RWPE2 (cell line): Measurements from ENCODE around the gene C9orf57.
"Not testable (repeated sequence)": the region's sequence is repeated elsewhere in the genome, so short reads cannot be mapped to it uniquely, and the experiment has no call there.

Experiments
- ATAC-seq: fragments of 200-7000 bp; cut with Tn5 transposase; 3 replicates; pipeline ENCODE4 v1.9.1; 2021; ENCODE audit warnings: low read depth
- DNase-seq: peaks from one replicate; pipeline ENCODE4 v3.0.0-alpha.2; 2020; ENCODE audit warnings: low spot score
- H3K27ac ChIP-seq: fragments of 450-650 bp; 2 replicates; pipeline ENCODE4 v1.5.1; 2017; ENCODE audit warnings: mild to moderate bottlenecking; ENCODE audit not compliant: poor library complexity, severe bottlenecking
- H3K27me3 ChIP-seq: fragments of 250-450 bp; sonication (Bioruptor Pico); 2 replicates; pipeline ENCODE4 v1.5.1; 2021; ENCODE audit warnings: mild to moderate bottlenecking, moderate library complexity; ENCODE audit not compliant: insufficient read depth, poor library complexity, severe bottlenecking
- H3K36me3 ChIP-seq: fragments of 250-450 bp; sonication (Bioruptor Pico); 2 replicates; pipeline ENCODE4 v1.5.1; 2020; ENCODE audit warnings: low read depth, mild to moderate bottlenecking, moderate library complexity
- H3K4me1 ChIP-seq: fragments of 250-450 bp; sonication (Bioruptor Pico); 2 replicates; pipeline ENCODE4 v1.5.1; 2021; ENCODE audit warnings: mild to moderate bottlenecking, moderate library complexity; ENCODE audit not compliant: insufficient read depth, poor library complexity, severe bottlenecking
- H3K4me3 ChIP-seq: fragments of 250-450 bp; sonication (Bioruptor Pico); 2 replicates; pipeline ENCODE4 v1.5.1; 2021; ENCODE audit warnings: mild to moderate bottlenecking, moderate library complexity; ENCODE audit not compliant: severe bottlenecking
- H3K9me3 ChIP-seq: fragments of 250-450 bp; sonication (Bioruptor Pico); 2 replicates; pipeline ENCODE4 v1.5.1; 2021; ENCODE audit warnings: mild to moderate bottlenecking, moderate library complexity; ENCODE audit not compliant: severe bottlenecking
- TF ChIP-seq, protein P1 (sequence below): fragments of 450-650 bp; IDR thresholded peaks from one replicate; pipeline ENCODE4 v1.5.1; 2017; ENCODE audit warnings: mild to moderate bottlenecking, moderate library complexity; ENCODE audit not compliant: poor library complexity, severe bottlenecking

Gene C9orf57

DNA sequence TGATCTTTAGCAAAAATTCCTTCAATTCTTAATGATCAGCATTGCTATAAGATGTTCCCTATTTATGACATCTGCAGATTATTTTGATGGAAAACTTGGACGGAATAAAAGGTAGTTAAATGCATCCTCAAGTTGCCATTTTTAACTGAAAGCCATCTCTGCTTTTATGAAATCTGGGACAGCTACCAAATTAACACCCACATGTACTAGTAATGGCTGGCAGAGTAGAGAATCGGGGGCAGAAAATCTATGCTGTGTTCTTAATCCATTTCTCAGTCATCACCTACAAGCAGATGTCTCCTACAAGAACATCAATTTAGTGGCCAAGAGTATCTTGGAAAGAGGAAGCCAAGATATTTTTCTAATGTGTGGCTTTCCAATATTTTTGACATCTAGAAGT lies 22.1 kb upstream of the C9orf57 start:
- TF ChIP-seq, protein P1, sequence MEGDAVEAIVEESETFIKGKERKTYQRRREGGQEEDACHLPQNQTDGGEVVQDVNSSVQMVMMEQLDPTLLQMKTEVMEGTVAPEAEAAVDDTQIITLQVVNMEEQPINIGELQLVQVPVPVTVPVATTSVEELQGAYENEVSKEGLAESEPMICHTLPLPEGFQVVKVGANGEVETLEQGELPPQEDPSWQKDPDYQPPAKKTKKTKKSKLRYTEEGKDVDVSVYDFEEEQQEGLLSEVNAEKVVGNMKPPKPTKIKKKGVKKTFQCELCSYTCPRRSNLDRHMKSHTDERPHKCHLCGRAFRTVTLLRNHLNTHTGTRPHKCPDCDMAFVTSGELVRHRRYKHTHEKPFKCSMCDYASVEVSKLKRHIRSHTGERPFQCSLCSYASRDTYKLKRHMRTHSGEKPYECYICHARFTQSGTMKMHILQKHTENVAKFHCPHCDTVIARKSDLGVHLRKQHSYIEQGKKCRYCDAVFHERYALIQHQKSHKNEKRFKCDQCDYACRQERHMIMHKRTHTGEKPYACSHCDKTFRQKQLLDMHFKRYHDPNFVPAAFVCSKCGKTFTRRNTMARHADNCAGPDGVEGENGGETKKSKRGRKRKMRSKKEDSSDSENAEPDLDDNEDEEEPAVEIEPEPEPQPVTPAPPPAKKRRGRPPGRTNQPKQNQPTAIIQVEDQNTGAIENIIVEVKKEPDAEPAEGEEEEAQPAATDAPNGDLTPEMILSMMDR: no peak
- ATAC-seq: no peak
- DNase-seq: no peak

DNA sequence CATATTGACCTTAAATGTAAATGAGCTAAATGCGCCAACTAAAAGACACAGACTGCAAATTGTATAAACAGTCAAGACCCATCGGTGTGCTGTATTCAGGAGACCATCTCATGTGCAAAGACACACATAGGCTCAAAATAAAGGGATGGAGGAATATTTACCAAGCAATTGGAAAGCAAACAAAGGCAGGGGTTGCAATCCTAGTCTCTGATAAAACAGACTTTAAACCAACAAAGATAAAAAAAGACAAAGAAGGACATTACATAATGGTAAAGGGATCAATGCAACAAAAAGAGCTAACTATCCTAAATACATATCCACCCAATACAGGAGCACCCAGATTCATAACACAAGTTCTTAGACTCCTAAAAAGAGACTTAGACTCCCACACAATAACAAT lies 14.3 kb upstream of the C9orf57 start:
- not testable (repeated sequence) for H3K4me3 ChIP-seq, H3K27ac ChIP-seq, DNase-seq, H3K36me3 ChIP-seq, H3K9me3 ChIP-seq, ATAC-seq, H3K4me1 ChIP-seq, H3K27me3 ChIP-seq

More for the DNA sequence above, 22.1 kb upstream of the C9orf57 start:
- no peak overlapping the region for H3K4me3 ChIP-seq
- H3K27me3 ChIP-seq: peaks cover 4% of the 10 kb centered on the region
- no peaks in the 10 kb centered on the region for H3K4me1 ChIP-seq
- H3K9me3 ChIP-seq: no peaks in the 10 kb centered on the region
- no peaks in the 10 kb centered on the region for H3K36me3 ChIP-seq
- H3K27ac ChIP-seq: no peak overlapping the region

DNA sequence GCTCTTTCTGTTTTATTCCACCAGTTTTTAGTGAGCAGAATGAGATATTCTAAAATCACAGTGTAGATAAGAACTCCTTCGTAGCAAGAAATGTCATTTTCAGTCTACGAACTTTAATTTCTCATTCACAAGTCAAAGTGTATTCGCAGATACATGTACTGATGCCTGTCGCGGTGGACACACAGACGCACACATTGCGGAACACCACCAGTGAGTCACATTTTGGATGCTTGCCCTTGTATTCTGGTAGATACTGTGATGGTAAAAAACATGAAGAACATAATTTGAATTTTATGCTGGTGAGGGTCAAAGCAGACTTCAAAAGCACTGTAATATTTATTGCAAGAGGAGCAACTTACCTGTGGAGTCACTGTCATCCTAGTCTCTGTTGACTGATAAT lies 4.7 kb upstream of the C9orf57 start:
- no peak overlapping the region for H3K27ac ChIP-seq
- DNase-seq (no peak), ATAC-seq (0 out of 3 replicates have a peak, but pooled peaks have one; percentile 46)
- no peak overlapping the region for H3K4me3 ChIP-seq
- TF ChIP-seq, protein P1: no peak
- H3K36me3 ChIP-seq: no peaks in the 10 kb centered on the region
- H3K27me3 ChIP-seq: no peaks in the 10 kb centered on the region
- no peaks in the 10 kb centered on the region for H3K4me1 ChIP-seq
- H3K9me3 ChIP-seq: no peaks in the 10 kb centered on the region

DNA sequence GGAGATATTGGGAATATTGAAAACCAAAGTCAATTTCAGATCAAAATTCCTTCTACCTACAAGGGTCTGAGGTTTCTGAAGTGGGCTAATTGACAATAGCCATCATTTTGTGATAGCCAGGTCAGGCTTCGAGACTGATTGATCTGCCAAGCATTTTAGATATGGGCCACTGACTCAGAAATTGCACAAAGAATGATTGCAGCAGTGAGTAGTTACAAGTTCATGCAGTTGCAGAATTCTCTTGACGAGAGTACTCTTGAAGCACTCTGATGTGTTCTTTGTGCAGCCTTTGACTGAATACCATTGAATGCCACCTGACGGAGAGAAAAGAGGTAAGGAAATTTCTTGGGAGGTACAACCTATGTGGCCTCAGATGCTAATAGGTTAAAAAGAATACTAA lies 8.3 kb downstream of the C9orf57 start:
- Histone ChIP-seq H3K4me1 (no peaks in the 10 kb centered on the region), H3K4me3 (no peak overlapping the region), H3K27ac (no peak overlapping the region), H3K36me3 (no peaks in the 10 kb centered on the region), H3K27me3 (no peaks in the 10 kb centered on the region), H3K9me3 (no peaks in the 10 kb centered on the region)
- no peak for ATAC-seq
- DNase-seq: no peak
- TF ChIP-seq, protein P1: no peak

DNA sequence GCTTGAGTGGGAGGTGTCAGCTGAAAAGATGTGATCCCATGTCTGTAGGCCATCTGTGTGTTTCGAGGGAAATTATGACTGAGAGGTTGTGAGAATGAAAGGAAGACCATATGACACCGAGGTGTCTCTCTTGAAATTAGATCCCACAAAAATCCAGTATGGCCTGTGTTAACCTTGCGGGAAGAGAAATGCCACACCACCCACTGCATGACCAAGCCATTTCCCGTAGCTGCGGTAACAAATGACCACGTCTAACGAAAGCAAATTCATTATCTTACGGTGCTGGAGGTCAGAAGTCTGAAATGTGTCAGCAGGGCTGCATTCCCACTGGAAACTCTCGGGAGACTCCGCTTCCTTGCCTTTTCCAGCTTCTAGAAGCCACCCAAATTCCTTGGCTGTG lies 11.6 kb downstream of the C9orf57 start:
- Histone ChIP-seq H3K27ac (no peak overlapping the region), H3K27me3 (no peaks in the 10 kb centered on the region), H3K4me1 (no peaks in the 10 kb centered on the region), H3K4me3 (no peak overlapping the region), H3K9me3 (no peaks in the 10 kb centered on the region), H3K36me3 (no peaks in the 10 kb centered on the region)
- ATAC-seq: no peak
- DNase-seq: no peak
- TF ChIP-seq, protein P1: no peak
